Activated CD4-positive, alpha-beta T cell treated with anti-CD3 and anti-CD28 coated beads, Interleukin-2, amount 10 ng/mL, durations not matched to agents 7 days and 5 days (primary cell): ENCODE results near the gene MAP3K7CL. TPM values are rescaled to one million over a fixed set of nuclear protein-coding genes. Genes with fewer than 3 reads are reported as not detected.

Experiments
- CTCF ChIA-PET: fragments of 350-600 bp; sonication (Branson Sonifier 250); formaldehyde crosslinking; loops from one replicate; lab custom pipeline; 2021; ENCODE audit warnings: antibody characterized with exemption; lab: Charles Lee
- POLR2A ChIA-PET: fragments of 350-600 bp; sonication (Branson Sonifier 250); formaldehyde crosslinking; loops from one replicate; lab custom pipeline; 2021; ENCODE audit warnings: antibody characterized with exemption; lab: Charles Lee
- DNase-seq: peaks from one replicate; pipeline ENCODE4 v3.0.0-alpha.2; 2020
- H3K27ac Mint-ChIP-seq: one replicate; pipeline ENCODE4 v1.8.0; 2021; ENCODE audit warnings: mild to moderate bottlenecking, moderate library complexity, mixed read lengths
- H3K27me3 Mint-ChIP-seq: one replicate; pipeline ENCODE4 v1.8.0; 2021; ENCODE audit warnings: mixed read lengths
- H3K36me3 Mint-ChIP-seq: one replicate; pipeline ENCODE4 v1.8.0; 2021; ENCODE audit warnings: low read depth, mixed read lengths
- H3K4me1 Mint-ChIP-seq: one replicate; pipeline ENCODE4 v1.8.0; 2021; ENCODE audit warnings: mixed read lengths
- H3K4me3 Mint-ChIP-seq: one replicate; pipeline ENCODE4 v1.8.0; 2021; ENCODE audit warnings: mild to moderate bottlenecking, moderate library complexity, mixed read lengths
- H3K9me3 Mint-ChIP-seq: one replicate; pipeline ENCODE4 v1.8.0; 2021; ENCODE audit warnings: mixed read lengths
- total RNA-seq, 2 experiments: library from RNA; stranded (reverse); gene quantifications; one replicate each; pipeline ENCODE4 v1.2.3, GENCODE V29; 2021

Gene MAP3K7CL
- total RNA-seq, 2 experiments from 2014 or later: 5.0 to 6.6 TPM

- Mint-ChIP-seq H3K9me3 (no peaks in the 10 kb centered on the region), H3K4me3 (no peak overlapping the region), H3K4me1 (peaks cover 12% of the 10 kb centered on the region), H3K36me3 (no peaks in the 10 kb centered on the region), H3K27me3 (no peaks in the 10 kb centered on the region), H3K27ac (no peak overlapping the region)
- no peak for DNase-seq
- ChIA-PET POLR2A (no interaction called here), CTCF (interaction anchor here (1.4 kb wide), 1 partner anchor 12 kb away, joined by 3 read pairs; no protein-coding TSS in a partner anchor)
These were observed 47.4 kb downstream of the MAP3K7CL start for GRCh38 chr21:29177800-29178199.

GRCh38 chr21:29178926-29179325, 48.5 kb downstream of the MAP3K7CL start:
- Mint-ChIP-seq H3K4me1 (peaks cover 14% of the 10 kb centered on the region), H3K27ac (no peak overlapping the region), H3K9me3 (no peaks in the 10 kb centered on the region), H3K27me3 (no peaks in the 10 kb centered on the region), H3K36me3 (no peaks in the 10 kb centered on the region), H3K4me3 (no peak overlapping the region)
- POLR2A ChIA-PET: no interaction called here
- CTCF ChIA-PET: no interaction called here
- no peak for DNase-seq

GRCh38 chr21:29179503-29179902, 49.1 kb downstream of the MAP3K7CL start:
- H3K4me3 Mint-ChIP-seq: no peak overlapping the region
- peaks cover 14% of the 10 kb centered on the region for H3K4me1 Mint-ChIP-seq
- no peaks in the 10 kb centered on the region for H3K9me3 Mint-ChIP-seq
- ChIA-PET CTCF (no interaction called here), POLR2A (no interaction called here)
- H3K27ac Mint-ChIP-seq: no peak overlapping the region
- no peaks in the 10 kb centered on the region for H3K36me3 Mint-ChIP-seq
- no peaks in the 10 kb centered on the region for H3K27me3 Mint-ChIP-seq
- DNase-seq: no peak

- Mint-ChIP-seq H3K27ac (no peak overlapping the region), H3K9me3 (no peaks in the 10 kb centered on the region), H3K27me3 (no peaks in the 10 kb centered on the region), H3K4me3 (no peak overlapping the region), H3K36me3 (no peaks in the 10 kb centered on the region), H3K4me1 (peaks cover 14% of the 10 kb centered on the region)
- DNase-seq: no peak
- POLR2A ChIA-PET: no interaction called here
- CTCF ChIA-PET: interaction anchor here (1.0 to 1.5 kb wide), 5 partner anchors 8 to 78 kb away, joined by 3 to 4 read pairs (median 4); no protein-coding TSS in a partner anchor
These were observed 51.5 kb downstream of the MAP3K7CL start for GRCh38 chr21:29181799-29182470.

GRCh38 chr21:29182691-29183092, 52.2 kb downstream of the MAP3K7CL start:
- Mint-ChIP-seq H3K4me3 (no peak overlapping the region), H3K27me3 (no peaks in the 10 kb centered on the region), H3K27ac (no peak overlapping the region), H3K4me1 (peaks cover 14% of the 10 kb centered on the region), H3K36me3 (no peaks in the 10 kb centered on the region), H3K9me3 (no peaks in the 10 kb centered on the region)
- no peak for DNase-seq
- CTCF ChIA-PET: interaction anchor here (1.0 to 1.4 kb wide), 2 partner anchors 9 to 59 kb away, joined by 3 to 4 read pairs; no protein-coding TSS in a partner anchor
- POLR2A ChIA-PET: no interaction called here

GRCh38 chr21:29184037-29184436, 53.6 kb downstream of the MAP3K7CL start:
- DNase-seq: no peak
- peaks cover 14% of the 10 kb centered on the region for H3K4me1 Mint-ChIP-seq
- H3K36me3 Mint-ChIP-seq: no peaks in the 10 kb centered on the region
- H3K27me3 Mint-ChIP-seq: no peaks in the 10 kb centered on the region
- ChIA-PET POLR2A (no interaction called here), CTCF (no interaction called here)
- no peaks in the 10 kb centered on the region for H3K9me3 Mint-ChIP-seq
- no peak overlapping the region for H3K4me3 Mint-ChIP-seq
- H3K27ac Mint-ChIP-seq: no peak overlapping the region

- POLR2A ChIA-PET: no interaction called here
- no peak for DNase-seq
- CTCF ChIA-PET: no interaction called here
- Mint-ChIP-seq H3K4me1 (peaks cover 14% of the 10 kb centered on the region), H3K36me3 (no peaks in the 10 kb centered on the region), H3K27me3 (no peaks in the 10 kb centered on the region), H3K9me3 (no peaks in the 10 kb centered on the region), H3K27ac (no peak overlapping the region), H3K4me3 (no peak overlapping the region)
These were observed 54.7 kb downstream of the MAP3K7CL start for GRCh38 chr21:29185172-29185571.

GRCh38 chr21:29185633-29186032, 55.2 kb downstream of the MAP3K7CL start:
- no peaks in the 10 kb centered on the region for H3K36me3 Mint-ChIP-seq
- ChIA-PET POLR2A (no interaction called here), CTCF (no interaction called here)
- no peak overlapping the region for H3K4me3 Mint-ChIP-seq
- H3K27ac Mint-ChIP-seq: no peak overlapping the region
- H3K9me3 Mint-ChIP-seq: no peaks in the 10 kb centered on the region
- H3K27me3 Mint-ChIP-seq: no peaks in the 10 kb centered on the region
- H3K4me1 Mint-ChIP-seq: peaks cover 14% of the 10 kb centered on the region
- no peak for DNase-seq

GRCh38 chr21:29186246-29186645, 55.8 kb downstream of the MAP3K7CL start:
- CTCF ChIA-PET: interaction anchor here (1.4 kb wide), 1 partner anchor 17 kb away, joined by 3 read pairs; no protein-coding TSS in a partner anchor
- Mint-ChIP-seq H3K4me3 (no peak overlapping the region), H3K36me3 (no peaks in the 10 kb centered on the region), H3K27ac (no peak overlapping the region), H3K4me1 (peaks cover 14% of the 10 kb centered on the region), H3K27me3 (no peaks in the 10 kb centered on the region), H3K9me3 (no peaks in the 10 kb centered on the region)
- POLR2A ChIA-PET: no interaction called here
- DNase-seq: no peak

- no peak overlapping the region for H3K27ac Mint-ChIP-seq
- DNase-seq: no peak
- CTCF ChIA-PET: interaction anchor here (0.6 to 0.7 kb wide), 2 partner anchors 17 to 133 kb away, joined by 3 to 4 read pairs; no protein-coding TSS in a partner anchor
- no peak overlapping the region for H3K4me3 Mint-ChIP-seq
- H3K9me3 Mint-ChIP-seq: no peaks in the 10 kb centered on the region
- H3K4me1 Mint-ChIP-seq: no peaks in the 10 kb centered on the region
- H3K27me3 Mint-ChIP-seq: no peaks in the 10 kb centered on the region
- POLR2A ChIA-PET: no interaction called here
- H3K36me3 Mint-ChIP-seq: no peaks in the 10 kb centered on the region
These were observed 57.5 kb downstream of the MAP3K7CL start for GRCh38 chr21:29187944-29188343.

GRCh38 chr21:29189353-29189752, 58.9 kb downstream of the MAP3K7CL start:
- Mint-ChIP-seq H3K27ac (no peak overlapping the region), H3K4me3 (no peak overlapping the region), H3K36me3 (no peaks in the 10 kb centered on the region), H3K9me3 (no peaks in the 10 kb centered on the region), H3K4me1 (no peaks in the 10 kb centered on the region), H3K27me3 (no peaks in the 10 kb centered on the region)
- no peak for DNase-seq
- ChIA-PET POLR2A (no interaction called here), CTCF (interaction anchor here (1.5 kb wide), 1 partner anchor 15 kb away, joined by 3 read pairs; no protein-coding TSS in a partner anchor)

- peaks cover 4% of the 10 kb centered on the region for H3K4me1 Mint-ChIP-seq
- POLR2A ChIA-PET: no interaction called here
- no peak for DNase-seq
- no peaks in the 10 kb centered on the region for H3K36me3 Mint-ChIP-seq
- H3K27me3 Mint-ChIP-seq: no peaks in the 10 kb centered on the region
- H3K4me3 Mint-ChIP-seq: no peak overlapping the region
- no peak overlapping the region for H3K27ac Mint-ChIP-seq
- no peaks in the 10 kb centered on the region for H3K9me3 Mint-ChIP-seq
- CTCF ChIA-PET: no interaction called here
These were observed 60.5 kb downstream of the MAP3K7CL start for GRCh38 chr21:29190923-29191331.

GRCh38 chr21:29193072-29193471, 62.6 kb downstream of the MAP3K7CL start:
- Mint-ChIP-seq H3K36me3 (peaks cover 8% of the 10 kb centered on the region), H3K27ac (no peak overlapping the region), H3K27me3 (no peaks in the 10 kb centered on the region), H3K9me3 (peaks cover 9% of the 10 kb centered on the region), H3K4me1 (peaks cover 18% of the 10 kb centered on the region), H3K4me3 (no peak overlapping the region)
- POLR2A ChIA-PET: no interaction called here
- no peak for DNase-seq
- CTCF ChIA-PET: interaction anchor here (1.3 kb wide), 1 partner anchor 19 kb away, joined by 3 read pairs; no protein-coding TSS in a partner anchor
